Parathyroid adenoma (tissue), 2 donors: ENCODE results near the gene MSI2.

Experiments used
- H2AFZ ChIP-seq: fragments of 300-600 bp; sonication (generic); one replicate; pipeline ENCODE4 v1.7.0; 2017; ENCODE audit warnings: antibody characterized with exemption, mild to moderate bottlenecking
- H3K27ac ChIP-seq: fragments of 300-600 bp; sonication (generic); one replicate; pipeline ENCODE4 v1.7.0; 2017
- H3K27me3 ChIP-seq: fragments of 300-600 bp; sonication (generic); one replicate; pipeline ENCODE4 v1.7.0; 2017; ENCODE audit warnings: low read length; ENCODE audit not compliant: control insufficient read depth, insufficient read depth
- H3K36me3 ChIP-seq: fragments of 300-600 bp; sonication (generic); one replicate; pipeline ENCODE4 v1.7.0; 2017; ENCODE audit warnings: low read length; ENCODE audit not compliant: control insufficient read depth, insufficient read depth
- H3K4me1 ChIP-seq: fragments of 300-600 bp; sonication (generic); one replicate; pipeline ENCODE4 v1.7.0; 2017; ENCODE audit warnings: control low read depth
- H3K4me2 ChIP-seq: fragments of 300-600 bp; sonication (generic); one replicate; pipeline ENCODE4 v1.7.0; 2017; ENCODE audit warnings: low read length
- H3K4me3 ChIP-seq: fragments of 300-600 bp; sonication (generic); one replicate; pipeline ENCODE4 v1.7.0; 2017; ENCODE audit warnings: low read depth, low read length
- H3K79me2 ChIP-seq: fragments of 300-600 bp; sonication (generic); one replicate; pipeline ENCODE4 v1.7.0; 2017; ENCODE audit warnings: control low read depth
- H3K9ac ChIP-seq: fragments of 300-600 bp; sonication (generic); one replicate; pipeline ENCODE4 v1.7.0; 2017; ENCODE audit warnings: mild to moderate bottlenecking
- H3K9me3 ChIP-seq: fragments of 300-600 bp; sonication (generic); one replicate; pipeline ENCODE4 v1.7.0; 2017; ENCODE audit warnings: low read length; ENCODE audit not compliant: control insufficient read depth
- TF ChIP-seq, protein P1 (sequence below): fragments of 300-600 bp; sonication (generic); IDR thresholded peaks from one replicate; pipeline ENCODE4 v1.7.0; 2017; ENCODE audit warnings: antibody characterized with exemption, mild to moderate bottlenecking
- donor health status: primary hyperparathyroidism.

The MSI2 gene

DNA sequence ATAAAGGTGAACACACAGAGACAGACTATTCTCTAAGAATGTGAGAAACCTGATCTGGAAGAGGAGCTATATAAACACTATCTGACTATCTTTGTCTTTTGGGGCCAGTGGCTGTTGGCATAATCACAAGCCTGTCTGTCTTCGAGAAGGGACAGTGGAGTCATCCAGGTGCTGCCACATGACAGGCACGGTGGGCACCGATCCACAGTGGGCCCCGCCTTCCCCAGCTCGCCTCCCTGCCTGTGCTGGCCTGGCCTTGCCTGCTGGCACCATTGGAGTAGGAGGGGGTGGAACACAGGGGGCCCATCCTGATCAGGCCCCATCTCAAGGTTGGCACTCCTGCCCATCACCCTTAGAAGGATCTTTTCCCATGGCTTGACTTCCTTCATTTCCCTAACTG lies 376.0 kb downstream of the MSI2 start:
- no peak overlapping the region for H3K4me3 ChIP-seq
- H3K4me2 ChIP-seq: no peak overlapping the region
- no peaks in the 10 kb centered on the region for H3K27me3 ChIP-seq
- H3K9ac ChIP-seq: no peak overlapping the region
- no peaks in the 10 kb centered on the region for H3K9me3 ChIP-seq
- H3K36me3 ChIP-seq: no peaks in the 10 kb centered on the region
- H3K27ac ChIP-seq: no peak overlapping the region
- H3K4me1 ChIP-seq: no peaks in the 10 kb centered on the region
- TF ChIP-seq, protein P1, sequence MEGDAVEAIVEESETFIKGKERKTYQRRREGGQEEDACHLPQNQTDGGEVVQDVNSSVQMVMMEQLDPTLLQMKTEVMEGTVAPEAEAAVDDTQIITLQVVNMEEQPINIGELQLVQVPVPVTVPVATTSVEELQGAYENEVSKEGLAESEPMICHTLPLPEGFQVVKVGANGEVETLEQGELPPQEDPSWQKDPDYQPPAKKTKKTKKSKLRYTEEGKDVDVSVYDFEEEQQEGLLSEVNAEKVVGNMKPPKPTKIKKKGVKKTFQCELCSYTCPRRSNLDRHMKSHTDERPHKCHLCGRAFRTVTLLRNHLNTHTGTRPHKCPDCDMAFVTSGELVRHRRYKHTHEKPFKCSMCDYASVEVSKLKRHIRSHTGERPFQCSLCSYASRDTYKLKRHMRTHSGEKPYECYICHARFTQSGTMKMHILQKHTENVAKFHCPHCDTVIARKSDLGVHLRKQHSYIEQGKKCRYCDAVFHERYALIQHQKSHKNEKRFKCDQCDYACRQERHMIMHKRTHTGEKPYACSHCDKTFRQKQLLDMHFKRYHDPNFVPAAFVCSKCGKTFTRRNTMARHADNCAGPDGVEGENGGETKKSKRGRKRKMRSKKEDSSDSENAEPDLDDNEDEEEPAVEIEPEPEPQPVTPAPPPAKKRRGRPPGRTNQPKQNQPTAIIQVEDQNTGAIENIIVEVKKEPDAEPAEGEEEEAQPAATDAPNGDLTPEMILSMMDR: no peak
- no peak overlapping the region for H2AFZ ChIP-seq
- H3K79me2 ChIP-seq: peaks cover 30% of the 10 kb centered on the region

DNA sequence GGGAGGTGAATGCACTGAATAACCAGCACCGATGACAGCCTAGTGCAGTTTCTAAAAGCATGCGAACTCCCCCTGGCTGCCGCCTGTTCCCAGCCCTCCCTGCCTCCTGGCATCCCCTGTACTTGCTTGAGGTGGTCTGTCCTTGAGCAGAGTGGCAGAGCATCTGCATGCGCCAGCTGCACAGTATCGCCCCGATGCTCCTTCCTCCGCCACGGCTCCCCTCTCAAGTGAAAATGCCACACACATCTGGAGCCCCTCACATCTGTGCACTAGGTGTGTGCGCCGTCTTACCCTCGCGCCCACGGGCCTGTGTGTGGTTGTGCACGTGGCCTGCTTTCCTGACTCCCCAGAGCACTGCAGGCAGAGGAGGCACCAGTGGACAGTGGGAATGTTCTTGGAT lies 376.9 kb downstream of the MSI2 start:
- peaks cover 20% of the 10 kb centered on the region for H3K79me2 ChIP-seq
- TF ChIP-seq, protein P1: no peak
- H3K4me2 ChIP-seq: no peak overlapping the region
- no peaks in the 10 kb centered on the region for H3K4me1 ChIP-seq
- no peaks in the 10 kb centered on the region for H3K27me3 ChIP-seq
- no peaks in the 10 kb centered on the region for H3K36me3 ChIP-seq
- H3K9ac ChIP-seq: no peak overlapping the region
- H3K9me3 ChIP-seq: no peaks in the 10 kb centered on the region
- H3K4me3 ChIP-seq: no peak overlapping the region
- H2AFZ ChIP-seq: no peak overlapping the region
- no peak overlapping the region for H3K27ac ChIP-seq

- no peak overlapping the region for H2AFZ ChIP-seq
- H3K4me2 ChIP-seq: no peak overlapping the region
- no peaks in the 10 kb centered on the region for H3K9me3 ChIP-seq
- peaks cover 22% of the 10 kb centered on the region for H3K79me2 ChIP-seq
- no peaks in the 10 kb centered on the region for H3K27me3 ChIP-seq
- TF ChIP-seq, protein P1: no peak
- no peak overlapping the region for H3K4me3 ChIP-seq
- no peaks in the 10 kb centered on the region for H3K36me3 ChIP-seq
- H3K4me1 ChIP-seq: no peaks in the 10 kb centered on the region
- no peak overlapping the region for H3K9ac ChIP-seq
- no peak overlapping the region for H3K27ac ChIP-seq
Measured at GRCh38 chr17:57634713-57635465, 378.6 kb downstream of the MSI2 start.

DNA sequence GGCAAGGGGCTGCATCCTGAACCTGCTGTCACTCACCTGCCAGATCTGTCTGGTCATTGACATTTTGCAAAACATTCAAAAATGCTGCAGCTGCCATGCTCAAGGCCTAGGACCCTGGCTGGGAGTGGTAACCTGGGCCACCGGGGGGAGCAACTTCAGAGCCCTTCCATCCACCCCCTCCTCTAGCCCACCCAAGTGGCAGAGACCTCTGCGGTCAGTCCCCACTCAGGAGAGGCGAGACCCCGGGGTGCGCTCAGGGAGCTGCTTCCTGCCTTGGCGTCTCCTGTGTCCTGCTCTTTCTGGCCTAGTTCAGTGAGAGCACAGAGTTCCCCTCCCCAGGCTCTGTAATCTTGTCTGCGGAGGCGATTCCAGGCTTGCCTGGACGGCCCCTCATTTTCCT lies 380.0 kb downstream of the MSI2 start:
- TF ChIP-seq, protein P1: no peak
- Histone ChIP-seq H3K4me1 (no peaks in the 10 kb centered on the region), H3K4me2 (no peak overlapping the region), H3K9ac (no peak overlapping the region), H3K9me3 (no peaks in the 10 kb centered on the region), H3K27ac (no peak overlapping the region), H3K4me3 (no peak overlapping the region), H3K79me2 (peaks cover 22% of the 10 kb centered on the region), H3K36me3 (no peaks in the 10 kb centered on the region), H2AFZ (no peak overlapping the region), H3K27me3 (no peaks in the 10 kb centered on the region)
